K562 (cell line): Measurements from ENCODE around the gene GEMIN4. TPM values are rescaled to one million over a fixed set of nuclear protein-coding genes. Genes with fewer than 3 reads are reported as not detected.

Experiments
- ATAC-seq: fragments of 200-7000 bp; cut with Tn5 transposase; 3 replicates; pipeline ENCODE4 v1.9.1; 2020; ENCODE audit warnings: moderate library complexity
- BruUV-seq: library from RNA; stranded (reverse); fragments of 400-500 nt; replicated peaks from 2 replicates; lab custom pipeline; 2021; lab: Mats Ljungman, UMichigan
- CTCF ChIA-PET: fragments of 300-600 bp; formaldehyde crosslinking; extraction: SDS; loops from one replicate; lab custom pipeline; 2021; ENCODE audit warnings: low intra/inter-chr PET ratio; lab: Yijun Ruan, JAX
- POLR2A ChIA-PET: fragments of 300-600, 350-650 bp; sonication (Branson Sonifier 250); formaldehyde crosslinking; extraction: SDS; loops from one replicate; lab custom pipeline; 2021; ENCODE audit warnings: antibody characterized with exemption, inconsistent platforms; lab: Yijun Ruan, JAX
- DNase-seq, 4 experiments: peaks; one replicate each; pipeline versions ENCODE4 v3.0.0 to v3.0.0-alpha.2; 2011 to 2018; ENCODE audit warnings: low spot score in 3 of 4, mixed read lengths in 3 of 4; ENCODE audit errors: extremely low read depth in 1 of 4
- FAIRE-seq: peaks from 2 replicates; lab custom pipeline; 2011; peaks lifted over from hg19 to GRCh38; lab: Jason Lieb, UNC
- H2AFZ ChIP-seq: 2 replicates; pipeline ENCODE4 v1.6.0; 2011; ENCODE audit warnings: low read depth, low read length, control low read depth, inconsistent platforms
- H3K27ac ChIP-seq: fragments of 200-600 bp; 3 replicates; pipeline ENCODE4 v1.8.0; 2011; ENCODE audit warnings: low read depth, mild to moderate bottlenecking, control low read depth, inconsistent platforms, low read length, moderate library complexity, mixed read lengths; ENCODE audit errors: extremely low read depth
- H3K27me3 ChIP-seq, 2 experiments: fragments of 300-600 bp in 1 of 2; 2 replicates in 1 of 2; 3 replicates in 1 of 2; pipeline versions ENCODE4 v1.6.0 to v1.8.0; 2011; ENCODE audit warnings: inconsistent platforms in 2 of 2, low read length in 2 of 2, mild to moderate bottlenecking in 1 of 2, mixed read lengths in 1 of 2, moderate library complexity in 1 of 2; ENCODE audit not compliant: control insufficient read depth in 2 of 2, insufficient read depth in 2 of 2
- H3K36me3 ChIP-seq: fragments of 300-600 bp; 3 replicates; pipeline ENCODE4 v1.8.0; 2011; ENCODE audit warnings: mild to moderate bottlenecking, low read length, inconsistent platforms; ENCODE audit not compliant: control insufficient read depth, insufficient read depth
- H3K4me1 ChIP-seq, 2 experiments: fragments of 200-600 bp in 1 of 2; replicated peaks in 1 of 2; 2 replicates in 1 of 2; 3 replicates in 1 of 2; pipeline versions ENCODE4 v1.5.1 to v1.8.0; 2011; ENCODE audit warnings: inconsistent platforms in 2 of 2, low read length in 2 of 2, mild to moderate bottlenecking in 1 of 2, mixed read lengths in 1 of 2, moderate library complexity in 1 of 2; ENCODE audit not compliant: control insufficient read depth in 2 of 2, insufficient read depth in 2 of 2
- H3K4me2 ChIP-seq: 2 replicates; pipeline ENCODE4 v1.6.1; 2011; ENCODE audit warnings: low read length, control low read depth, inconsistent platforms, mixed read lengths; ENCODE audit not compliant: insufficient read depth
- H3K4me3 ChIP-seq: fragments of 200-600 bp; sonication (generic), shearing (Covaris generic); 2 replicates; pipeline ENCODE4 v1.5.1; 2016; ENCODE audit warnings: control low read depth, inconsistent platforms
- H3K79me2 ChIP-seq: fragments of 200-600 bp; 3 replicates; pipeline ENCODE4 v1.8.0; 2011; ENCODE audit warnings: low read length, inconsistent platforms; ENCODE audit not compliant: control insufficient read depth, insufficient read depth
- H3K9ac ChIP-seq, 2 experiments: 2 replicates each; pipeline versions ENCODE4 v1.6.0 to v1.6.1; 2011; ENCODE audit warnings: low read depth in 2 of 2, low read length in 2 of 2, control low read depth in 1 of 2, inconsistent platforms in 1 of 2, mild to moderate bottlenecking in 1 of 2, mixed read lengths in 1 of 2; ENCODE audit not compliant: insufficient read depth in 1 of 2
- H3K9me1 ChIP-seq: one replicate; pipeline ENCODE4 v1.6.0; 2011; ENCODE audit warnings: inconsistent platforms, mild to moderate bottlenecking, low read length, moderate library complexity; ENCODE audit not compliant: control insufficient read depth, insufficient read depth
- H3K9me3 ChIP-seq: replicated peaks from 2 replicates; pipeline ENCODE4 v1.5.1; 2011; ENCODE audit warnings: low read depth, low read length, inconsistent platforms; ENCODE audit not compliant: control insufficient read depth, insufficient read depth
- H4K20me1 ChIP-seq: replicated peaks from 2 replicates; pipeline ENCODE4 v1.6.1; 2011; ENCODE audit warnings: low read length, inconsistent platforms, mixed read lengths; ENCODE audit not compliant: control insufficient read depth, insufficient read depth
- ARID3B ChIP-seq: fragments of 250-450 bp; sonication (Bioruptor Pico); IDR thresholded peaks from 2 replicates; pipeline ENCODE4 v1.4.0; 2020; ENCODE audit warnings: borderline replicate concordance
- ESRRA ChIP-seq: fragments of 450-650 bp; IDR thresholded peaks from 2 replicates; pipeline ENCODE4 v1.6.1; 2014; ENCODE audit warnings: low read depth, mild to moderate bottlenecking, moderate library complexity, borderline replicate concordance
- IFI16 ChIP-seq: fragments of 250-450 bp; sonication (Bioruptor Pico); IDR thresholded peaks from 2 replicates; pipeline ENCODE4 v2.1.2; 2022; ENCODE audit warnings: mild to moderate bottlenecking, inconsistent platforms
- KDM2B ChIP-seq: fragments of 250-450 bp; sonication (Bioruptor Pico); IDR thresholded peaks from 2 replicates; pipeline ENCODE4 v1.8.0; 2021; ENCODE audit warnings: mild to moderate bottlenecking, moderate library complexity
- MAFF ChIP-seq: IDR thresholded peaks from 2 replicates; pipeline ENCODE4 v1.6.1; 2012; ENCODE audit warnings: low read length, improper control_type of control experiment
- MAFK ChIP-seq: IDR thresholded peaks from 2 replicates; pipeline ENCODE4 v1.6.1; 2011; ENCODE audit warnings: low read length, improper control_type of control experiment
- MXD1 ChIP-seq: fragments of 250-450 bp; sonication (Bioruptor Pico); IDR thresholded peaks from 2 replicates; pipeline ENCODE4 v1.8.0; 2021; ENCODE audit warnings: borderline replicate concordance, mild to moderate bottlenecking, moderate library complexity; ENCODE audit not compliant: poor library complexity, severe bottlenecking
- NR2C2 ChIP-seq, 2 experiments: fragments of 200-800 bp in 1 of 2; sonication (Bioruptor generic) in 1 of 2; sonication (generic) in 1 of 2; formaldehyde crosslinking in 1 of 2; IDR thresholded peaks; 2 replicates each; pipeline versions ENCODE4 v1.6.1 to v1.8.0; 2016 to 2022; ENCODE audit warnings: mild to moderate bottlenecking in 1 of 2, missing compliant biosample characterization in 1 of 2, missing genetic modification characterization in 1 of 2, missing genetic modification reagents in 1 of 2
- TBL1XR1 ChIP-seq, 2 experiments: IDR thresholded peaks; 2 replicates each; pipeline ENCODE4 v1.6.1; 2012; ENCODE audit warnings: improper control_type of control experiment in 2 of 2, low read length in 2 of 2, mild to moderate bottlenecking in 1 of 2
- ZFP36 ChIP-seq: fragments of 150-350 bp; IDR thresholded peaks from 2 replicates; pipeline ENCODE4 v1.6.1; 2018; ENCODE audit warnings: low read length, low read depth; ENCODE audit not compliant: partially characterized antibody
- WGBS: fragments of 100-300 bp; shearing (Covaris generic); methylation state at CpG from one replicate; pipeline ENCODE4 v1.1.6; 2016; ENCODE audit warnings: low coverage, mixed read lengths; ENCODE audit not compliant: insufficient coverage; ENCODE audit errors: missing lambda C conversion rate; 5-methylcytosine and 5-hydroxymethylcytosine counted together
- in situ Hi-C: fragments of 300-500 bp; cut with MboI; formaldehyde crosslinking; loops from 4 replicates; pipeline ENCODE4 v1.15.0; 2018; ENCODE audit warnings: inconsistent platforms, mixed read lengths
- intact Hi-C: fragments of 100-400 bp; cut with micrococcal nuclease; formaldehyde crosslinking; loops from 2 replicates; pipeline ENCODE4 v1.14.2; 2022
- polyA plus RNA-seq, 8 experiments: library from polyadenylated mRNA; depleted of rRNA in 4 of 8; stranded (reverse) in 5 of 8; unstranded in 3 of 8; fragments of >200 nt; fragmentation: Nextera tagmentation in 2 of 8; fragmentation: Illumina TruSeq in 1 of 8; extraction: Ambion mirVana in 2 of 8; extraction: Trizol in 1 of 8; gene quantifications; 2 replicates each; pipeline versions ENCODE4 v1.2.1 to v1.2.3, GENCODE V29; 2011 to 2014; ENCODE audit warnings: inconsistent platforms in 1 of 8, missing spikeins in 1 of 8
- total RNA-seq, 7 experiments: library from RNA; depleted of rRNA in 6 of 7; stranded (reverse); fragments of >200 nt in 6 of 7; fragmentation: Illumina TruSeq in 2 of 7; extraction: Trizol in 2 of 7; gene quantifications; 2 replicates each; pipeline versions ENCODE4 v1.2.1 to v1.2.3, GENCODE V29; 2011 to 2021; ENCODE audit warnings: low replicate concordance in 1 of 7
- TF ChIP-seq, protein P1 (sequence below), 2 experiments: fragments of 450-650 bp in 1 of 2; sonication (generic) in 1 of 2; formaldehyde crosslinking in 1 of 2; IDR thresholded peaks; 2 replicates each; pipeline versions ENCODE4 v1.7.1 to v1.9.0; 2016 to 2022; ENCODE audit warnings: inconsistent platforms in 1 of 2, mild to moderate bottlenecking in 1 of 2, missing genetic modification reagents in 1 of 2

Gene GEMIN4
- total and polyA plus RNA-seq, 9 of the 15 experiments (the other 6 are each of a cell fraction or from before 2014, with no cell fraction given) = 1.8 to 42.5 (median 10.8) TPM

- ATAC-seq = no peak
- no peak overlapping the region for H2AFZ ChIP-seq
- H3K4me2 ChIP-seq = no peak overlapping the region
- ChIA-PET POLR2A (no interaction called here), CTCF (no interaction called here)
- no peak for DNase-seq
- no peaks in the 10 kb centered on the region for H3K79me2 ChIP-seq
- FAIRE-seq = no peak
- H3K4me1 ChIP-seq = no peaks in the 10 kb centered on the region
- no peaks in the 10 kb centered on the region for H3K27me3 ChIP-seq
- intact Hi-C loops (no loop called here), in situ Hi-C loops (no loop called here)
- no peak overlapping the region for H3K4me3 ChIP-seq
- peaks cover 43% of the 10 kb centered on the region for H3K36me3 ChIP-seq
- no peak overlapping the region for H3K27ac ChIP-seq
- H3K9me1 ChIP-seq = no peaks in the 10 kb centered on the region
- 71% methylated on average over 2 of the region's 2 CpGs for WGBS
- no peaks in the 10 kb centered on the region for H4K20me1 ChIP-seq
- H3K9ac ChIP-seq = no peak overlapping the region
- H3K9me3 ChIP-seq = no peaks in the 10 kb centered on the region
- BruUV-seq = no TSS peak
- TF ChIP-seq KDM2B (CRISPR knock-in tag) (no peak), ARID3B (CRISPR knock-in tag) (no peak), MAFK (peak; percentile 35; the same call in 1 of the 2 replicates), ESRRA (no peak), MAFF (peak; percentile 48; the same call in 1 of the 2 replicates), IFI16 (CRISPR knock-in tag) (no peak), ZFP36 (no peak), MXD1 (CRISPR knock-in tag) (no peak), NR2C2 (CRISPR knock-in tag; IDR thresholded peaks at IDR 0.05) (no peak), NR2C2 (tag; IDR thresholded peaks at IDR 0.05) (no peak), TBL1XR1 (IDR thresholded peaks at IDR 0.05; ENCODE audit: low read length in 2 of 2) (no peak)
- TF ChIP-seq, protein P1, sequence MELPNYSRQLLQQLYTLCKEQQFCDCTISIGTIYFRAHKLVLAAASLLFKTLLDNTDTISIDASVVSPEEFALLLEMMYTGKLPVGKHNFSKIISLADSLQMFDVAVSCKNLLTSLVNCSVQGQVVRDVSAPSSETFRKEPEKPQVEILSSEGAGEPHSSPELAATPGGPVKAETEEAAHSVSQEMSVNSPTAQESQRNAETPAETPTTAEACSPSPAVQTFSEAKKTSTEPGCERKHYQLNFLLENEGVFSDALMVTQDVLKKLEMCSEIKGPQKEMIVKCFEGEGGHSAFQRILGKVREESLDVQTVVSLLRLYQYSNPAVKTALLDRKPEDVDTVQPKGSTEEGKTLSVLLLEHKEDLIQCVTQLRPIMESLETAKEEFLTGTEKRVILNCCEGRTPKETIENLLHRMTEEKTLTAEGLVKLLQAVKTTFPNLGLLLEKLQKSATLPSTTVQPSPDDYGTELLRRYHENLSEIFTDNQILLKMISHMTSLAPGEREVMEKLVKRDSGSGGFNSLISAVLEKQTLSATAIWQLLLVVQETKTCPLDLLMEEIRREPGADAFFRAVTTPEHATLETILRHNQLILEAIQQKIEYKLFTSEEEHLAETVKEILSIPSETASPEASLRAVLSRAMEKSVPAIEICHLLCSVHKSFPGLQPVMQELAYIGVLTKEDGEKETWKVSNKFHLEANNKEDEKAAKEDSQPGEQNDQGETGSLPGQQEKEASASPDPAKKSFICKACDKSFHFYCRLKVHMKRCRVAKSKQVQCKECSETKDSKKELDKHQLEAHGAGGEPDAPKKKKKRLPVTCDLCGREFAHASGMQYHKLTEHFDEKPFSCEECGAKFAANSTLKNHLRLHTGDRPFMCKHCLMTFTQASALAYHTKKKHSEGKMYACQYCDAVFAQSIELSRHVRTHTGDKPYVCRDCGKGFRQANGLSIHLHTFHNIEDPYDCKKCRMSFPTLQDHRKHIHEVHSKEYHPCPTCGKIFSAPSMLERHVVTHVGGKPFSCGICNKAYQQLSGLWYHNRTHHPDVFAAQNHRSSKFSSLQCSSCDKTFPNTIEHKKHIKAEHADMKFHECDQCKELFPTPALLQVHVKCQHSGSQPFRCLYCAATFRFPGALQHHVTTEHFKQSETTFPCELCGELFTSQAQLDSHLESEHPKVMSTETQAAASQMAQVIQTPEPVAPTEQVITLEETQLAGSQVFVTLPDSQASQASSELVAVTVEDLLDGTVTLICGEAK (IDR thresholded peaks at IDR 0.05) = no peak
- TF ChIP-seq, protein P1 (CRISPR knock-in tag; IDR thresholded peaks at IDR 0.05) = no peak
Observed at GRCh38 chr17:696369-696768, 55.7 kb downstream of the GEMIN4 start.
